ENCODE measurements around the gene SOX21.
"Not testable (repeated sequence)": the region's sequence is repeated elsewhere in the genome, so short reads cannot be mapped to it uniquely, and the experiment has no call there.

- TF ChIP-seq, protein P1, sequence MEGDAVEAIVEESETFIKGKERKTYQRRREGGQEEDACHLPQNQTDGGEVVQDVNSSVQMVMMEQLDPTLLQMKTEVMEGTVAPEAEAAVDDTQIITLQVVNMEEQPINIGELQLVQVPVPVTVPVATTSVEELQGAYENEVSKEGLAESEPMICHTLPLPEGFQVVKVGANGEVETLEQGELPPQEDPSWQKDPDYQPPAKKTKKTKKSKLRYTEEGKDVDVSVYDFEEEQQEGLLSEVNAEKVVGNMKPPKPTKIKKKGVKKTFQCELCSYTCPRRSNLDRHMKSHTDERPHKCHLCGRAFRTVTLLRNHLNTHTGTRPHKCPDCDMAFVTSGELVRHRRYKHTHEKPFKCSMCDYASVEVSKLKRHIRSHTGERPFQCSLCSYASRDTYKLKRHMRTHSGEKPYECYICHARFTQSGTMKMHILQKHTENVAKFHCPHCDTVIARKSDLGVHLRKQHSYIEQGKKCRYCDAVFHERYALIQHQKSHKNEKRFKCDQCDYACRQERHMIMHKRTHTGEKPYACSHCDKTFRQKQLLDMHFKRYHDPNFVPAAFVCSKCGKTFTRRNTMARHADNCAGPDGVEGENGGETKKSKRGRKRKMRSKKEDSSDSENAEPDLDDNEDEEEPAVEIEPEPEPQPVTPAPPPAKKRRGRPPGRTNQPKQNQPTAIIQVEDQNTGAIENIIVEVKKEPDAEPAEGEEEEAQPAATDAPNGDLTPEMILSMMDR (IDR thresholded peaks at IDR 0.05): not testable (repeated sequence)
- TF ChIP-seq EP300 (IDR thresholded peaks at IDR 0.05; ENCODE audit: low read depth): not testable (repeated sequence)
These were observed 6.4 kb upstream of the SOX21 start for GRCh38 chr13:94718697-94719096.
